Stomach (tissue), 9 donors: ENCODE results near the gene SLC39A13. TPM values are rescaled to one million over a fixed set of nuclear protein-coding genes. Genes with fewer than 3 reads are reported as not detected.

Source experiments
- DNase-seq, 2 donors: peaks; one replicate each; pipeline versions ENCODE4 v3.0.0 to v3.0.0-alpha.2; 2013 to 2019
- H3K27ac ChIP-seq, 5 donors: fragments of 200-600 bp in 4 of 5; sonication (generic) in 4 of 5; one replicate each; pipeline ENCODE4 v1.5.1; 2013 to 2019; ENCODE audit warnings: mild to moderate bottlenecking in 1 of 5, moderate library complexity in 1 of 5
- H3K27me3 ChIP-seq, 3 donors: fragments of 200-600 bp; sonication (generic); one replicate each; pipeline ENCODE4 v1.5.1; 2017 to 2019; ENCODE audit warnings: mixed run types in 1 of 3
- H3K36me3 ChIP-seq, 4 donors: fragments of 200-600 bp; sonication (generic); 1 replicate in 3 of 4; 2 replicates in 1 of 4; pipeline ENCODE4 v1.5.1; 2016 to 2019
- H3K4me1 ChIP-seq, 4 donors: fragments of 200-600 bp; sonication (generic); one replicate each; pipeline ENCODE4 v1.5.1; 2016 to 2019
- H3K4me3 ChIP-seq, 4 donors: fragments of 200-600 bp; sonication (generic) in 3 of 4; one replicate each; pipeline ENCODE4 v1.5.1; 2016 to 2019; ENCODE audit warnings: mild to moderate bottlenecking in 1 of 4
- H3K9me3 ChIP-seq, 4 donors: fragments of 200-600 bp; sonication (generic); one replicate each; pipeline ENCODE4 v1.5.1; 2016 to 2019
- EP300 ChIP-seq: sonication (generic); formaldehyde crosslinking; IDR thresholded peaks from one replicate; pipeline ENCODE4 v1.6.1; 2017; ENCODE audit warnings: antibody characterized with exemption
- POLR2A ChIP-seq, 4 donors: fragments of 450-650 bp; IDR thresholded peaks; one replicate each; pipeline ENCODE4 v1.6.1; 2016; ENCODE audit warnings: antibody characterized with exemption in 4 of 4, control low read depth in 2 of 4, mild to moderate bottlenecking in 1 of 4, moderate library complexity in 1 of 4
- POLR2AphosphoS5 ChIP-seq, 3 donors: sonication (generic); formaldehyde crosslinking; IDR thresholded peaks; one replicate each; pipeline ENCODE4 v1.6.1; 2016; ENCODE audit warnings: antibody characterized with exemption in 3 of 3
- WGBS, 5 donors: extraction: QIAGEN DNeasy Blood & Tissue Kit in 3 of 5; methylation state at CpG; one replicate each; pipeline versions ENCODE4 v1.1.5 to v1.1.7; 2013 to 2018; 5-methylcytosine and 5-hydroxymethylcytosine counted together
- intact Hi-C: fragments of 100-400 bp; cut with DNase I; formaldehyde crosslinking; loops from one replicate; pipeline ENCODE4 v1.15.1; 2023; ENCODE audit warnings: low total_unique reads
- polyA plus RNA-seq, 3 donors: library from polyadenylated mRNA; stranded (reverse); fragments of 200-250 nt; gene quantifications; one replicate each; pipeline ENCODE4 v1.2.3, GENCODE V29; 2013
- total RNA-seq, 5 donors: library from RNA; depleted of rRNA; stranded (reverse); fragments of >200 nt; gene quantifications; one replicate each; pipeline versions ENCODE4 v1.1.0 to v1.2.3, GENCODE V29; 2014 to 2016
- TF ChIP-seq, protein P1 (sequence below), 7 experiments: fragments of 450-650 bp in 4 of 7; fragments of 200-600 bp in 3 of 7; sonication (generic) in 3 of 7; IDR thresholded peaks; one replicate each; pipeline ENCODE4 v1.5.1; 2016 to 2019; ENCODE audit warnings: antibody characterized with exemption in 7 of 7, control low read depth in 2 of 7, mild to moderate bottlenecking in 1 of 7
- donor health status: healthy with polysubstance abuse.
- donor health status: Bipolar disorder and iron deficiency.
- donor health status: healthy.

Gene SLC39A13
- total and polyA plus RNA-seq, 8 donors = 7.0 to 158 (median 25.9) TPM

DNA sequence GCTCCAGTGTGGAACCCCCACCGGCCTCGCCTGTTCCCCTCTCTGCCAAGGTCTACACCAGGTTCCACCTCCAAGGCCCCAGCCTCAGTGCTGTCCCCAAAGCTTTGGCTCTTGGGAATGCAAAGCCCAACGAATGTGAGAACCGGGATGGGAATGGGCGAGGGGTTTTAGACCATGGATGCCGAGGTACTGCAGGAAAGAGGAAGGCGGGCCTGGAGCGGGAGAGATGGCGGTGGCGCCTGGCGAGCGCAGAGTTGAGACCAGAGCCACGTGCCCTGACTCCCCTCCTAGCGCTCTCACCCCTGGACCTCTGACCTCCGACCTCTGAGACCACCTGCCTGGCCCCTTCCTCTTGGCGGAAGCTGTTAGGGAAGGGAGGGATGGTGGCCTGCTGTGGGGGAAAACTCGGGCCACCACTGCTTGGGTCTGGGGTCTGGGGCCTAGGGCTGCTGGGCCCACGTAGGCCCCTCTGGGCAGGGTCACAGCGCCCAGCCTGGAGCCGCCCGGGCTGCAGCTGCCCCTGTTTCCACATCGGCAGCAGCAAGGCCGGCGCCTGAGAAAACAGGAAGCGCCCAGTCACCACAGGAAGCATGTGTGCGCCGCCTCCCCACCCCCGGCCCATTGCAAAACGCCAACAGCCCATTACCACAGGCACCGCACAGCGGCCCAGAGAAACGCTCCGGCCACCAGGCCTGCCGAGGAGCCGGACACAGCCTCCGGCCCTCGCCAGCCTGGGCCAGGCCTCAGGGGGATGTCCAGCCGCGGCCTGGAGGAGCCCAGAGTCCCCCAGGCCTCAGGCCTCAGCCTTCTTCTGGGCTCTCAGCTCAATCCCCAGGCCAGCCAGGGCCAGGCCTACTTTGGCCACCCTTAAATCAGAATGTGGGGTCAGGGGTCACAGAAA is 13.8 kb upstream of the SLC39A13 start:
- no peak for TF ChIP-seq POLR2A (IDR thresholded peaks at IDR 0.05)
- TF ChIP-seq, protein P1, sequence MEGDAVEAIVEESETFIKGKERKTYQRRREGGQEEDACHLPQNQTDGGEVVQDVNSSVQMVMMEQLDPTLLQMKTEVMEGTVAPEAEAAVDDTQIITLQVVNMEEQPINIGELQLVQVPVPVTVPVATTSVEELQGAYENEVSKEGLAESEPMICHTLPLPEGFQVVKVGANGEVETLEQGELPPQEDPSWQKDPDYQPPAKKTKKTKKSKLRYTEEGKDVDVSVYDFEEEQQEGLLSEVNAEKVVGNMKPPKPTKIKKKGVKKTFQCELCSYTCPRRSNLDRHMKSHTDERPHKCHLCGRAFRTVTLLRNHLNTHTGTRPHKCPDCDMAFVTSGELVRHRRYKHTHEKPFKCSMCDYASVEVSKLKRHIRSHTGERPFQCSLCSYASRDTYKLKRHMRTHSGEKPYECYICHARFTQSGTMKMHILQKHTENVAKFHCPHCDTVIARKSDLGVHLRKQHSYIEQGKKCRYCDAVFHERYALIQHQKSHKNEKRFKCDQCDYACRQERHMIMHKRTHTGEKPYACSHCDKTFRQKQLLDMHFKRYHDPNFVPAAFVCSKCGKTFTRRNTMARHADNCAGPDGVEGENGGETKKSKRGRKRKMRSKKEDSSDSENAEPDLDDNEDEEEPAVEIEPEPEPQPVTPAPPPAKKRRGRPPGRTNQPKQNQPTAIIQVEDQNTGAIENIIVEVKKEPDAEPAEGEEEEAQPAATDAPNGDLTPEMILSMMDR (IDR thresholded peaks at IDR 0.05) = no peak
- no peak for TF ChIP-seq POLR2AphosphoS5 (IDR thresholded peaks at IDR 0.05)
- H3K4me3 ChIP-seq = peak overlapping the region in 1 of 4 donors; percentile 8
- H3K27ac ChIP-seq = peak overlapping the region; percentile 72 to 90 (median 84)
- 74 to 86% (median 75%) methylated on average over 30 to 39 of the region's 39 CpGs for WGBS, 5 donors
- H3K36me3 ChIP-seq = no peaks in the 10 kb centered on the region
- H3K4me1 ChIP-seq = peaks cover 2 to 18% (median 7%) of the 10 kb centered on the region in 4 donors
- intact Hi-C loops = no loop called here
- H3K9me3 ChIP-seq = no peaks in the 10 kb centered on the region
- H3K27me3 ChIP-seq = no peaks in the 10 kb centered on the region
- DNase-seq = peak; percentile 52 to 76

DNA sequence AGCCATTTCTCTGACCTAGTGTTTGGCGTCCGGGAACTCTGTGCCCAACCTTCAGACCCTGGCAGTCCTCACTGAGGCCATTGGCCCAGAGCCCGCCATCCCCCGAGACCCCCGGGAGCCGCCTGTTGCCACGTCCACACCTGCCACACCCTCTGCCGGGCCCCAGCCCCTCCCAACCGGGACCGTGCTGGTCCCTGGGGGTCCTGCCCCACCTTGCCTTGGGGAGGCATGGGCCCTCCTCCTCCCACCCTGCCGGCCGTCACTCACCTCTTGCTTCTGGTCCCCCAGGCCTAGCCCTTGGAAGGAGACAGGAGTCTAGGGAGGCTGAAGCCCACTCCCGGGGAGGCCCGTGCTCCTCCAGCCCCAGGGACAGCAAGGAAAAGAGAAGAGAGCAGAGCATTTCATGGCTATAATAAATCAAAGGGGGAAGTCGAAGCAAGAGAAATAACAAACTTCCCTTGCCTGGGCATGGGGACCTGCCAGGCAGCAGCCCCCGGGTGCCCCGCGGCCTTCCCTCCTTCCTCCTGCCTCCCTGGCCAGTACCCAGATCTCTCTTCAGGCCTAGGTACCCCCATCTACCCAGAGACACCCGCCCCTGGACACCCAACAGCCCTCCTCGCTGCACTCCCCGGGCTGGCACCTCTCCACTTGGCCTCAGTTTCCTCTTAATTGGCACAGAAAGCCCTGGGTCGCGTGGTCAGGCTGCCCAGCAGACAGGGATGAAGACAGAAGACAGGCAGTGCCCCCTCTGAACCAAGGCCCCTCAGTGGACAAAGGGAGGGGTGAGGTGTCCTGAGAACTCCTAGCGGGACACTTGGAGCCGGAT is 13.0 kb upstream of the SLC39A13 start:
- Histone ChIP-seq H3K27ac (peak overlapping the region; percentile 66 to 90 (median 84)), H3K36me3 (no peaks in the 10 kb centered on the region), H3K4me1 (peaks cover 11 to 22% (median 14%) of the 10 kb centered on the region in 4 donors), H3K4me3 (no peak overlapping the region), H3K27me3 (no peaks in the 10 kb centered on the region), H3K9me3 (no peaks in the 10 kb centered on the region)
- 80 to 86% (median 84%) methylated on average over 22 to 25 of the region's 25 CpGs for WGBS, 5 donors
- peak in 1 of 2 donors; percentile 17 for DNase-seq
- TF ChIP-seq POLR2AphosphoS5 (IDR thresholded peaks at IDR 0.05) = no peak
- no peak for TF ChIP-seq POLR2A (IDR thresholded peaks at IDR 0.05)
- TF ChIP-seq, protein P1 (IDR thresholded peaks at IDR 0.05) = no peak
- TF ChIP-seq EP300 = no peak
- intact Hi-C loops = no loop called here

DNA sequence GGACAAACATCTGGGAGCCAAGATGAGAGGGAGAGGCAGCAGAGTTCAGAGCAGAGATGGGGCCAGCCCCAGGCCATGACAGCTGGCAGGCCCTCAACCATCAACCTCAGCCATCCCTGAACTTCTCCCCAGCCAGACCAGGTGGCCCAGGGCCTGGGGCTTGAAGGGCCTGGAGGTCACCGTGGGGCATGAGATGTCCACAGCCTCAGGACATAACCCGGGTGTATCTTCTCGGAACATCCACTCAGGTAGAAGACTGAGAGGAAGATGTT is 12.4 kb upstream of the SLC39A13 start:
- H3K9me3 ChIP-seq = no peaks in the 10 kb centered on the region
- H3K4me3 ChIP-seq = no peak overlapping the region
- WGBS, 5 donors = 86 to 93% (median 90%) methylated on average over 3 of the region's 3 CpGs
- H3K4me1 ChIP-seq = peaks cover 16 to 27% (median 18%) of the 10 kb centered on the region in 4 donors
- intact Hi-C loops = no loop called here
- no peaks in the 10 kb centered on the region for H3K36me3 ChIP-seq
- TF ChIP-seq POLR2AphosphoS5 (IDR thresholded peaks at IDR 0.05) (no peak), POLR2A (IDR thresholded peaks at IDR 0.05) (no peak), EP300 (no peak)
- TF ChIP-seq, protein P1 (IDR thresholded peaks at IDR 0.05) = no peak
- no peak for DNase-seq
- no peaks in the 10 kb centered on the region for H3K27me3 ChIP-seq
- peak overlapping the region in 3 of 5 donors; percentile 81 to 90 (median 85) for H3K27ac ChIP-seq

DNA sequence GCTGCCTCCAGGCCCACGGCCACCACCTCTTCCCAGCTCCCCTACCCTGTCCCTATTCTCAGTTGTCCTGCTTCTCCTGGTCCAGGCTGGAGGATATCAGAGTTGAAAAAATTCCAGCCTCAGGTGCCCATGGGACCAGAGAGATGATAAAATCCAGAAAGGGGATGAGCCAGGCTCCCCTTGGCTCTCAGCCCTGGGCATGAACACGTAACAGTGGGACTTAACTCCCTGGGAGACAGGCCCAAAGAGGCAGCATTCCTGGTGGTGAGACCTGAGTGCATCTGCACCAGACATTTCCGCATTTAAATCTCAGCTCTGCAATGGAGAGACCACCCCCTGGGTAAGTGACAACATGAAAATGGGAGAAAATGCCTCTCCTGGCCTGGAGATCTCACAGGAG is 10.4 kb upstream of the SLC39A13 start:
- WGBS, 5 donors = 84 to 97% (median 89%) methylated on average over 3 of the region's 3 CpGs
- DNase-seq = no peak

More for the DNA sequence above, 10.4 kb upstream of the SLC39A13 start:
- intact Hi-C loops = no loop called here
- Histone ChIP-seq H3K27ac (no peak overlapping the region), H3K9me3 (no peaks in the 10 kb centered on the region), H3K36me3 (no peaks in the 10 kb centered on the region), H3K4me3 (no peak overlapping the region), H3K4me1 (peaks cover 17 to 30% (median 19%) of the 10 kb centered on the region in 4 donors), H3K27me3 (no peaks in the 10 kb centered on the region)
- TF ChIP-seq POLR2AphosphoS5 (IDR thresholded peaks at IDR 0.05) (no peak), EP300 (no peak), POLR2A (IDR thresholded peaks at IDR 0.05) (no peak)
- TF ChIP-seq, protein P1 (IDR thresholded peaks at IDR 0.05) = no peak
